HEK293 (cell line): ENCODE data around the gene HS6ST3.

Experiments used
- CTCF ChIA-PET: fragments of 350-600 bp; formaldehyde crosslinking; extraction: SDS; loops from one replicate; lab custom pipeline; 2021; ENCODE audit warnings: antibody characterized with exemption; lab: Yijun Ruan, JAX
- POLR2A ChIA-PET: fragments of 300-600 bp; formaldehyde crosslinking; extraction: SDS; loops from one replicate; lab custom pipeline; 2020; ENCODE audit warnings: antibody characterized with exemption, inconsistent platforms; lab: Yijun Ruan, JAX
- H3K27ac ChIP-seq: fragments of 200-500 bp; sonication (Bioruptor generic); 2 replicates; pipeline ENCODE4 v1.5.1; 2014; ENCODE audit warnings: low read depth, low read length, control low read depth, inconsistent platforms; ENCODE audit errors: extremely low read depth
- H3K36me3 ChIP-seq, 2 experiments: fragments of 200-500 bp in 1 of 2; sonication (Bioruptor generic) in 1 of 2; 1 replicate in 1 of 2; 2 replicates in 1 of 2; pipeline ENCODE4 v1.5.1; 2014 to 2017; ENCODE audit warnings: inconsistent platforms in 2 of 2, low read length in 2 of 2; ENCODE audit not compliant: control insufficient read depth in 2 of 2, insufficient read depth in 1 of 2
- H3K4me1 ChIP-seq: fragments of 200-500 bp; sonication (Bioruptor generic); 2 replicates; pipeline ENCODE4 v1.5.1; 2014; ENCODE audit warnings: mild to moderate bottlenecking, low read length, inconsistent platforms; ENCODE audit not compliant: control insufficient read depth, insufficient read depth
- H3K4me3 ChIP-seq: 2 replicates; pipeline ENCODE4 v1.5.1; 2011; ENCODE audit warnings: low read depth, mild to moderate bottlenecking, control low read depth, low read length, moderate library complexity
- H3K9me3 ChIP-seq: fragments of 200-500 bp; sonication (Bioruptor generic); 2 replicates; pipeline ENCODE4 v1.5.1; 2014; ENCODE audit warnings: low read depth, low read length, inconsistent platforms; ENCODE audit not compliant: control insufficient read depth, insufficient read depth
- BCL11A ChIP-seq: fragments of 450-650 bp; formaldehyde crosslinking; IDR thresholded peaks from 2 replicates; pipeline ENCODE4 v1.5.1; 2016; ENCODE audit warnings: low read depth, missing biosample characterization, missing genetic modification characterization
- GLI2 ChIP-seq: fragments of 450-650 bp; formaldehyde crosslinking; IDR thresholded peaks from 2 replicates; pipeline ENCODE4; 2017; ENCODE audit warnings: missing biosample characterization, missing genetic modification characterization, low read depth, borderline replicate concordance
- GLIS1 ChIP-seq: fragments of 450-650 bp; formaldehyde crosslinking; IDR thresholded peaks from 2 replicates; pipeline ENCODE4 v1.5.1; 2016; ENCODE audit warnings: missing biosample characterization, missing genetic modification characterization
- KLF7 ChIP-seq: fragments of 450-650 bp; formaldehyde crosslinking; IDR thresholded peaks from 2 replicates; pipeline ENCODE4 v1.5.1; 2016; ENCODE audit warnings: missing biosample characterization, missing genetic modification characterization, borderline replicate concordance
- MYNN ChIP-seq: fragments of 450-650 bp; formaldehyde crosslinking; IDR thresholded peaks from 2 replicates; pipeline ENCODE4 v1.5.1; 2016; ENCODE audit warnings: missing biosample characterization, missing genetic modification characterization, borderline replicate concordance
- OSR2 ChIP-seq: fragments of 450-650 bp; formaldehyde crosslinking; IDR thresholded peaks from 2 replicates; pipeline ENCODE4 v1.5.1; 2016; ENCODE audit warnings: missing biosample characterization, missing genetic modification characterization
- OVOL3 ChIP-seq: fragments of 450-650 bp; formaldehyde crosslinking; IDR thresholded peaks from 2 replicates; pipeline ENCODE4 v1.5.1; 2016; ENCODE audit warnings: missing biosample characterization, missing genetic modification characterization
- RBAK ChIP-seq: fragments of 450-650 bp; formaldehyde crosslinking; IDR thresholded peaks from 2 replicates; pipeline ENCODE4 v1.5.1; 2016; ENCODE audit warnings: missing biosample characterization, missing genetic modification characterization
- SP2 ChIP-seq: fragments of 450-650 bp; formaldehyde crosslinking; IDR thresholded peaks from 2 replicates; pipeline ENCODE4 v1.5.1; 2016; ENCODE audit warnings: missing biosample characterization, missing genetic modification characterization
- SP3 ChIP-seq: fragments of 450-650 bp; formaldehyde crosslinking; IDR thresholded peaks from 2 replicates; pipeline ENCODE4 v1.5.1; 2016; ENCODE audit warnings: missing biosample characterization, missing genetic modification characterization
- TRIM28 ChIP-seq: IDR thresholded peaks from 2 replicates; pipeline ENCODE4 v1.6.1; 2011; ENCODE audit warnings: low read length, control low read depth, borderline replicate concordance
- ZFP37 ChIP-seq: fragments of 450-650 bp; formaldehyde crosslinking; IDR thresholded peaks from 2 replicates; pipeline ENCODE4 v1.5.1; 2016; ENCODE audit warnings: missing biosample characterization, missing genetic modification characterization
- ZNF10 ChIP-seq: fragments of 450-650 bp; formaldehyde crosslinking; IDR thresholded peaks from 2 replicates; pipeline ENCODE4 v1.5.1; 2017; ENCODE audit warnings: missing biosample characterization, missing genetic modification characterization
- ZNF155 ChIP-seq: fragments of 450-650 bp; formaldehyde crosslinking; IDR thresholded peaks from 2 replicates; pipeline ENCODE4 v1.5.1; 2016; ENCODE audit warnings: missing biosample characterization, missing genetic modification characterization
- ZNF202 ChIP-seq: fragments of 450-650 bp; formaldehyde crosslinking; IDR thresholded peaks from 2 replicates; pipeline ENCODE4 v1.5.1; 2016; ENCODE audit warnings: missing biosample characterization, missing genetic modification characterization, borderline replicate concordance
- ZNF221 ChIP-seq: fragments of 450-650 bp; formaldehyde crosslinking; IDR thresholded peaks from 2 replicates; pipeline ENCODE4 v1.5.1; 2017; ENCODE audit warnings: missing biosample characterization, missing genetic modification characterization, borderline replicate concordance
- ZNF350 ChIP-seq: fragments of 450-650 bp; formaldehyde crosslinking; IDR thresholded peaks from 2 replicates; pipeline ENCODE4 v1.5.0; 2017; ENCODE audit warnings: missing biosample characterization, mild to moderate bottlenecking, missing genetic modification characterization
- ZNF366 ChIP-seq: fragments of 450-650 bp; formaldehyde crosslinking; conservative IDR thresholded peaks from 2 replicates; pipeline ENCODE4 v1.5.1; 2016; ENCODE audit warnings: missing biosample characterization, missing genetic modification characterization
- ZNF521 ChIP-seq: fragments of 450-650 bp; formaldehyde crosslinking; IDR thresholded peaks from 2 replicates; pipeline ENCODE4 v1.5.1; 2017; ENCODE audit warnings: missing biosample characterization, mild to moderate bottlenecking, missing genetic modification characterization
- ZNF560 ChIP-seq: fragments of 450-650 bp; formaldehyde crosslinking; IDR thresholded peaks from 2 replicates; pipeline ENCODE4 v1.5.1; 2017; ENCODE audit warnings: missing biosample characterization, missing genetic modification characterization, borderline replicate concordance
- ZNF624 ChIP-seq: fragments of 450-650 bp; formaldehyde crosslinking; IDR thresholded peaks from 2 replicates; pipeline ENCODE4 v1.5.1; 2017; ENCODE audit warnings: missing biosample characterization, missing genetic modification characterization
- ZNF664 ChIP-seq: fragments of 450-650 bp; formaldehyde crosslinking; IDR thresholded peaks from 2 replicates; pipeline ENCODE4 v1.5.1; 2016; ENCODE audit warnings: missing biosample characterization, missing genetic modification characterization
- ZNF776 ChIP-seq: fragments of 450-650 bp; formaldehyde crosslinking; IDR thresholded peaks from 2 replicates; pipeline ENCODE4 v1.5.0; 2017; ENCODE audit warnings: missing biosample characterization, missing genetic modification characterization, borderline replicate concordance
- ZNF830 ChIP-seq: fragments of 450-650 bp; IDR thresholded peaks from 2 replicates; pipeline ENCODE4 v1.5.0; 2018; ENCODE audit warnings: missing biosample characterization, missing genetic modification characterization, low read depth, mild to moderate bottlenecking, moderate library complexity
- TF ChIP-seq, protein P1 (sequence below): fragments of 450-650 bp; formaldehyde crosslinking; IDR thresholded peaks from 2 replicates; pipeline ENCODE4 v1.5.1; 2016; ENCODE audit warnings: missing biosample characterization, missing genetic modification characterization
- TF ChIP-seq, protein P2 (sequence below): fragments of 450-650 bp; formaldehyde crosslinking; IDR thresholded peaks from 2 replicates; pipeline ENCODE4 v1.5.1; 2017; ENCODE audit warnings: missing biosample characterization, missing genetic modification characterization
- TF ChIP-seq, protein P3 (sequence below): fragments of 450-650 bp; formaldehyde crosslinking; IDR thresholded peaks from 2 replicates; pipeline ENCODE4 v1.5.1; 2017; ENCODE audit warnings: missing biosample characterization, missing genetic modification characterization

HS6ST3 gene

DNA sequence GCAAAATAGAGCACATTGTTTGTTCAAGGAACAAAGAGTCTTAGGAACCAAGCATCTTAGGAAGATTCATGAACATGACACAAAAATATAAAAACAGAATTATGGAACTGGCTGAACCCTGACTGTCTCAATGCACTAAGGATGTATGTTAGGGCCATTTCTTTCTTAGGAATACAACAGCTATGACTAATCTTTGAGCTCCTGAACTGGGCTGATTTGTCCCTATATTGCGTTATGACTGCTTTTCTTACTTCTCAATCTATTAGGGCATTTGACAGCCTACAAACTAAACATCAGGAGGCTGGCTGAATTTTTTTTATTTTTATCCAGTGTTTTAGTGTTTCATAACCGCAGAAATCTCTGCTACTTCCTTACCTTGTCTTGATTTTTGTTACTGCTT is 693.1 kb downstream of the HS6ST3 start (continued):
- TF ChIP-seq ZNF155, result no peak
- TF ChIP-seq, all 188 proteins: peak for 0

DNA sequence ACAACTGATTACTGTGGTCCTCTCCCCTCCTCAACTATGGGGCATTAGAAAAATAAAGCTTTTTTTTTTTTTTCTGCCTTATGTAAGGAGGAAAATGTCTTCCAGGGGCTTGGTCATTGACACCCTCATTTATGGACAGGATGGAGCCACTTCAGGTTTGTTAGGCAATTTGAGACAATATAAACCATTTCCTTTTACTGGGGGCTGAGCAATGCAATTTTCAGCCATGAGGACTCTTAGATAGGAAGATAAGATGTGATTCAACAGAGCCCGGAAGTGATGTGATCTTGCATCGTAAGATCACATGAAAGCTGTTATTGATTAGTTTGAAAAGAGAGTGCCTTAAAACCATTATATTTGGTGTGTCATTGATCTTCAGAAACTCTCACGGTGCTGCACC is 693.6 kb downstream of the HS6ST3 start:
- TF ChIP-seq ZNF560 (tag by site-specific recombination), result no peak
- no peak for TF ChIP-seq OSR2 (tag by site-specific recombination)
- TF ChIP-seq ZNF624 (tag by site-specific recombination), result no peak
- no peak for TF ChIP-seq ZNF664 (tag by site-specific recombination)
- TF ChIP-seq ZNF221 (tag by site-specific recombination), result no peak
- TF ChIP-seq SP3 (tag by site-specific recombination), result no peak
- TF ChIP-seq KLF7 (tag by site-specific recombination), result no peak
- TF ChIP-seq, protein P1, sequence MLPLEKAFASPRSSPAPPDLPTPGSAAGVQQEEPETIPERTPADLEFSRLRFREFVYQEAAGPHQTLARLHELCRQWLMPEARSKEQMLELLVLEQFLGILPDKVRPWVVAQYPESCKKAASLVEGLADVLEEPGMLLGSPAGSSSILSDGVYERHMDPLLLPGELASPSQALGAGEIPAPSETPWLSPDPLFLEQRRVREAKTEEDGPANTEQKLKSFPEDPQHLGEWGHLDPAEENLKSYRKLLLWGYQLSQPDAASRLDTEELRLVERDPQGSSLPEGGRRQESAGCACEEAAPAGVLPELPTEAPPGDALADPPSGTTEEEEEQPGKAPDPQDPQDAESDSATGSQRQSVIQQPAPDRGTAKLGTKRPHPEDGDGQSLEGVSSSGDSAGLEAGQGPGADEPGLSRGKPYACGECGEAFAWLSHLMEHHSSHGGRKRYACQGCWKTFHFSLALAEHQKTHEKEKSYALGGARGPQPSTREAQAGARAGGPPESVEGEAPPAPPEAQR (tag by site-specific recombination), result no peak
- TF ChIP-seq, protein P2, sequence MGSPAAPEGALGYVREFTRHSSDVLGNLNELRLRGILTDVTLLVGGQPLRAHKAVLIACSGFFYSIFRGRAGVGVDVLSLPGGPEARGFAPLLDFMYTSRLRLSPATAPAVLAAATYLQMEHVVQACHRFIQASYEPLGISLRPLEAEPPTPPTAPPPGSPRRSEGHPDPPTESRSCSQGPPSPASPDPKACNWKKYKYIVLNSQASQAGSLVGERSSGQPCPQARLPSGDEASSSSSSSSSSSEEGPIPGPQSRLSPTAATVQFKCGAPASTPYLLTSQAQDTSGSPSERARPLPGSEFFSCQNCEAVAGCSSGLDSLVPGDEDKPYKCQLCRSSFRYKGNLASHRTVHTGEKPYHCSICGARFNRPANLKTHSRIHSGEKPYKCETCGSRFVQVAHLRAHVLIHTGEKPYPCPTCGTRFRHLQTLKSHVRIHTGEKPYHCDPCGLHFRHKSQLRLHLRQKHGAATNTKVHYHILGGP, result no peak
- TF ChIP-seq BCL11A (tag by site-specific recombination), result no peak
- no peak for TF ChIP-seq MYNN (tag by site-specific recombination)
- POLR2A ChIA-PET, result no interaction called here

DNA sequence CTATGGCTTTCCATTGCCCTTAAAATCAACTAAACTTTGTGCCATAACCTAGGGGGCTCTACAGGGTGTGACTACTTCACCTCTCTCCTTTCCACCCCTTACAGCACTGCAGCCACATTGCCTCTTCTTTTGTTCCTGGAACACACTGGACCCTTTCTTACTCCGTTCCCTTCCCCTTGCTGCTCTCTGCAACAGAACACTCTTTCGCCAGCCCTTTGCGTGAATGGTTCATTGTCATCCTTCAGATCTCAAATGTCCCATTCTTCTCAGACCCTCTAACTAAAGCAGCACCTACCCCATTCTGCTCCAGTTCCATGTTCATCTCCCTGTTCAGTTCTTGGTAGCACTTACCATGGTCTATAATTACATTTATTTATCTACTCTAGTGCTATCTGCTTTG is 696.1 kb downstream of the HS6ST3 start:
- no peak overlapping the region for H3K27ac ChIP-seq
- POLR2A ChIA-PET, result no interaction called here
- H3K4me1 ChIP-seq, result peaks cover 8% of the 10 kb centered on the region; the same call in 1 of the 2 replicates
- H3K9me3 ChIP-seq, result no peaks in the 10 kb centered on the region
- no peaks in the 10 kb centered on the region for H3K36me3 ChIP-seq
- CTCF ChIA-PET, result no interaction called here
- TF ChIP-seq TRIM28, result no peak
- no peak for TF ChIP-seq ZNF776
- no peak for TF ChIP-seq ZNF350 (tag by site-specific recombination)
- no peak for TF ChIP-seq ZFP37 (tag by site-specific recombination)
- TF ChIP-seq ZNF366, result no peak
- TF ChIP-seq ZNF830 (tag by site-specific recombination), result no peak
- no peak for TF ChIP-seq ZNF202 (tag by site-specific recombination)
- TF ChIP-seq, protein P3, sequence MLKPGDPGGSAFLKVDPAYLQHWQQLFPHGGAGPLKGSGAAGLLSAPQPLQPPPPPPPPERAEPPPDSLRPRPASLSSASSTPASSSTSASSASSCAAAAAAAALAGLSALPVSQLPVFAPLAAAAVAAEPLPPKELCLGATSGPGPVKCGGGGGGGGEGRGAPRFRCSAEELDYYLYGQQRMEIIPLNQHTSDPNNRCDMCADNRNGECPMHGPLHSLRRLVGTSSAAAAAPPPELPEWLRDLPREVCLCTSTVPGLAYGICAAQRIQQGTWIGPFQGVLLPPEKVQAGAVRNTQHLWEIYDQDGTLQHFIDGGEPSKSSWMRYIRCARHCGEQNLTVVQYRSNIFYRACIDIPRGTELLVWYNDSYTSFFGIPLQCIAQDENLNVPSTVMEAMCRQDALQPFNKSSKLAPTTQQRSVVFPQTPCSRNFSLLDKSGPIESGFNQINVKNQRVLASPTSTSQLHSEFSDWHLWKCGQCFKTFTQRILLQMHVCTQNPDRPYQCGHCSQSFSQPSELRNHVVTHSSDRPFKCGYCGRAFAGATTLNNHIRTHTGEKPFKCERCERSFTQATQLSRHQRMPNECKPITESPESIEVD (tag by site-specific recombination), result no peak
- no peak for TF ChIP-seq SP2
- TF ChIP-seq ZNF10 (tag by site-specific recombination), result no peak
- TF ChIP-seq RBAK, result no peak
- no peak for TF ChIP-seq ZNF521 (tag by site-specific recombination)
- TF ChIP-seq GLIS1 (tag by site-specific recombination), result no peak
- TF ChIP-seq GLI2 (tag by site-specific recombination), result no peak
- no peak for TF ChIP-seq OVOL3 (tag by site-specific recombination)
- no peak overlapping the region for H3K4me3 ChIP-seq

More for the DNA sequence above, 693.6 kb downstream of the HS6ST3 start:
- CTCF ChIA-PET, result no interaction called here
- H3K4me1 ChIP-seq, result peaks cover 8% of the 10 kb centered on the region; the same call in 1 of the 2 replicates
- no peaks in the 10 kb centered on the region for H3K36me3 ChIP-seq
- H3K27ac ChIP-seq, result no peak overlapping the region
- H3K4me3 ChIP-seq, result no peak overlapping the region
- H3K9me3 ChIP-seq, result no peaks in the 10 kb centered on the region
